DMS53 treated with DMSO at 0.1 percent for 48 hours (cell line): Measurements from ENCODE around the gene RASA4B.
"Not testable (repeated sequence)": the region's sequence is repeated elsewhere in the genome, so short reads cannot be mapped to it uniquely, and the experiment has no call there.

Experiments used
- DNase-seq: peaks from one replicate; lab custom pipeline; 2025; ENCODE audit not compliant: unreplicated experiment; lab: John Stamatoyannopoulos, UW

RASA4B gene

GRCh38 chr7:102517550-102518147 is at the start of gene RASA4B:
RASA4B (minus strand) TSS chr7:102517777; CDS start chr7:102517710, 67 bp downstream.
- DNase-seq, result not testable (repeated sequence)

- not testable (repeated sequence) for DNase-seq
Observed at GRCh38 chr7:102550808-102551422, 33.3 kb upstream of the RASA4B start, which contains the start of gene SPDYE2. SPDYE2 (plus strand) TSS chr7:102551226; CDS start chr7:102553256, 2,030 bp downstream.

DNA sequence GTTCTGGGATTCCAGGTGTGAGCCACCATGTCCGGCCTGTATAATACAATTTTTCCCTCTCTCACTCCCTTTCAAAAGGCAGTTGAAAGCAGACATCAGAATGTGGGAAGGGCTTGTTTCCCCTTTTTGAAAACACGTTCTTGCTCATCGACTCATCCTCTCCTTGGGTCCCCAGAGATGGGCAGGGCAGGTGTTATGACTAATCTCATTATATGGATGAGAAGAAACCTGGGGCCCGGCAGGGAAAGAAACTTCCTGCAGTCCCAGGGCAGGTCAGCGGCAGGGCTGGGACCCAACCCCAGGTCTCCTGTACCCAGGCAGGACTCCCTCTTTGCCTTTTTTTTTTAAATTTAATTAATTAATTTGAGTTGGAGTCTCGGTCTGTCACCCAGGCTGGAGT is 28.8 kb upstream of the RASA4B start:
- DNase-seq, result not testable (repeated sequence)

DNA sequence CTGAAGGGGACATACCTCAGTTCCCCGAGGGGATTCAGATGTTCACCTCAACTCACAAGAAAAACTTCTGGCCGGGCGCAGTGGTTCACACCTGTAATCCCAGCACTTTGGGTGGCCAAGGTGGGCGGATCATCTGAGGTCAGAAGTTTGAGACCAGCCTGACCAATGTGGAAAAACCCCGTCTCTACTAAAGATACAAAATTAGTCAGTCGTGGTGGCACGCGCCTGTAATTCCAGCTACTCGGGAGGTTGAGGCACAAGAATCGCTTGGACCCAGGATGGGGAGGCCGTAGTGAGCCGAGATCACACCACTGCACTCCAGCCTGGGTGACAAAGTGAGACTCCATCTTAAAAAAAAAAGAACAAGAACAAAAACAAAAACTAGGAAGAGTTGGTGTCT is 27.7 kb upstream of the RASA4B start:
- DNase-seq, result not testable (repeated sequence)

GRCh38 chr7:102544372-102544771 is 26.8 kb upstream of the RASA4B start:
- not testable (repeated sequence) for DNase-seq

GRCh38 chr7:102543596-102543995 is 26.0 kb upstream of the RASA4B start, which contains the start of gene UPK3BL2:
UPK3BL2 (minus strand) TSS chr7:102543696; CDS start chr7:102543636, 60 bp downstream.
- DNase-seq, result not testable (repeated sequence)

- DNase-seq, result not testable (repeated sequence)
Observed at GRCh38 chr7:102542771-102543170, 25.2 kb upstream of the RASA4B start.

DNA sequence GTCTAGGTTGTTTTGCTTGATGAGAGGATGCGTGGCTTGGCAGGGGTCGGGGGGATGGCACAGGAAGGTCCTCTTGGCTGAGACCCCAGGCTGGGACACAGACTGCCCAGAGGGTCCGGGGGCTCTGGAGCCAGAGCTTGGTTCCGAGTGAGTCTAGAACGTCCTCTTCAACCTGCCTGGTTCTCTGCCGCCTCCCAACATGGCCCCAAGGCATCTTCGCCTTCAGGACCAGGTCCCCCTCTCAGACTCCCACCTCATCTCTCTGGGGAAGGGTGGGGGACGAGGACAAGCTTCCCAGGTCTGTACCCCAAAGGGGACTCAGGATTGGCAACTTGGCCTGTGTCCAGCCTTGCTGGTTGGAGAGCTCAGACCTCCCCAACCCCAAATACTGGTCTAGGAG is 24.5 kb upstream of the RASA4B start:
- not testable (repeated sequence) for DNase-seq

DNA sequence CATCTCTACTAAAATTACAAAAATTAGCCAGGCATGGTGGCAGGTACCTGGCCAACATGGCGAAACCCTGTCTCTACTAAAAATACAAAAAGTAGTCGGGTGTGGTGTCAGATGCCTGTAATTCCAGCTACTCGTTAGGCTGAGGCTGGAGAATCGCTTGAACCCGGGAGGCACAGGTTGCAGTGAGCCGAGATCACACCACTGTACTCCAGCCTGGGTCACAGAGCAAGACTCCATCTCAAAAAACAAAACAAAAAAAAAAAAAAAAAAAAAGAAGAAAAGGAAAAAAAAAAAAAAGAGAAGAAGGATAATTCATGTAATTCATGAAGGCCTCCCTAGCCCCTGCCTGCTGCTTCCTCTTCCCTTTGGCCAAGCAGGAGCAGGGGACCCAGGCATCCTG is 23.0 kb upstream of the RASA4B start:
- not testable (repeated sequence) for DNase-seq

- not testable (repeated sequence) for DNase-seq
Observed at GRCh38 chr7:102535062-102535615, 17.6 kb upstream of the RASA4B start.

DNA sequence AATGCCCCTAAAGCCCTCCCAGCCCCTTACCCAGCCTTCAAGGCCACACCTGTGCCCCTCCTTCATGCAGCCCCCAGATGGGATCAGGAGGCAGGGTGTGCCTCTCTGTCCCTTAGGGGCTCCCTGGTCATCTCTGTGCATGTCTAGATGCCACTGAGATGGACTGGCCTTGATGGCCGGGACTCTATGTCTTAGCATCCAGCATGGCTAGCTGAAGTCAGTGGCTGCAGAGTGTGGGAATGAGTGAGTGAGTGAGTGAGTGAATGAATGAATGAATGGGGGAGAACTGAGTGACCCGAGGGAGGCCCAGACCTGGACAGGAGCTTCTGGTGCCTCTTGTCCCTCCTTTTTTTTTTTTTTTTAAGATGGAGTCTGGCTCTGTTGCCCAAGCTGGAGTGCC is 14.6 kb upstream of the RASA4B start:
- not testable (repeated sequence) for DNase-seq

- DNase-seq, result not testable (repeated sequence)
Observed at GRCh38 chr7:102531583-102531982, 14.0 kb upstream of the RASA4B start.

DNA sequence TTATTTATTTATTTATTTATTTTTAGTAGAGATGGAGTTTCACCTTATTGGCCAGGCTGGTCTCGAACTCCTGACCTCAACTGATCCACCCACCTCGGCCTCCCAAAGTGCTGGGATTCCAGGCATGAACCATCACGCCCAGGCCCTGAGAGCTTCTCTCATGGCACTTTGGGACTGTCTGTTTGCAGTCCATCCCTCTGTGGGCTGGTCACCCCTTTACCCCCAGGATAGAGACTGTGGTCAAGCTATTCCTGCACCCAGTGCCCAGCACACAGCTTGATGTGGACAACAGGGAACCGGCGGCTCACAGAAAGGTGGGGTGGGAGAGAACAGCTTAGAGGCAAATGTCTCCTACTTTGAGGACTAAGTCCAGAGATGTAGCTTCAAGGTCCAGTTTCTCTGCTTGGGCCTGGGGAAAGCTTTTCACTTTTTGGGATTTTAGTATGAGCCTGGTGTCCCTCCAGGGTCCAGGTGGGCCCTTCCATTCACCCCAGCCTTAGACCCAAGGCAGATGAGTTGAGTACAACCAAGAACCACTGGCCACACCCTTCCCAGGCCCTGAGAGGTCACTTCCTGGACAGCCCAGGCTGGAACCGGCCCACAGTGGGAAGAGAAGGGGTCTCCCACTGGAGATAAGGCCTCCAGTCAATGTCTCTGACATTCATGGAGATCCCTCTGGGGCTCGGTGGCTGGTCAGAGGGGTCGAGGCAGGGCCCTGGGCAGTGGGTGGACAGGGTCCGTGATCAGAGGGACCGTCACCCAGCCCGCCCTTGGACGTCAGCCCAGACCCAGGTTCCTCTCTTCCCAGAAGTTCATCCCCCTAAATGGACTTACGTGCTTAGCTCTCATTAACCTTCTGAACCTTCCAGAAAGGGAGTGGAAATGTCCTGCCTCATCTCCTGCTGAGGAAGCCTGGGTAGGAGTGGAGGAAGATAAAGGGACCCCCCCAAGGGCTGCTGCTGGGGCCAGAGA is 10.5 kb upstream of the RASA4B start:
- not testable (repeated sequence) for DNase-seq

GRCh38 chr7:102527182-102527581 is 9.6 kb upstream of the RASA4B start:
- DNase-seq, result not testable (repeated sequence)

GRCh38 chr7:102524803-102525202 is 7.2 kb upstream of the RASA4B start:
- not testable (repeated sequence) for DNase-seq

DNA sequence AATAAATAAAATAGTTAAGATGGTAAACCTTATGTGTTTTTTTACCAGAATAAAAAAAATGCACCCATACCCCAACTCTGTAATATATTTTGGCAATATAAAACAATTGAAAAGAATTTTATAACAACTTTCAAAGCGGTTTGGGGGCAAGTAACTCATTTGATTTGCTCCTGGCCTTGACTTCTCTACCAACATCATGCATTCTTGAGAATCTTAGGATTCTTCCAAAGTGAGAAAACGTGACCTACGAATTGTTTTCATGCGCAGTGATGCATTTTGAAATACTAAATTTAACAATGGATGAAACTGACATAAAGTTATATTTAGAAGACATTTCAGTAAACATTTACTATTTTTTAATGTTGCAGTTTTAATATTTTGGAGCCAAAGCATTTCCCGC is 3.2 kb upstream of the RASA4B start:
- DNase-seq, result not testable (repeated sequence)

DNA sequence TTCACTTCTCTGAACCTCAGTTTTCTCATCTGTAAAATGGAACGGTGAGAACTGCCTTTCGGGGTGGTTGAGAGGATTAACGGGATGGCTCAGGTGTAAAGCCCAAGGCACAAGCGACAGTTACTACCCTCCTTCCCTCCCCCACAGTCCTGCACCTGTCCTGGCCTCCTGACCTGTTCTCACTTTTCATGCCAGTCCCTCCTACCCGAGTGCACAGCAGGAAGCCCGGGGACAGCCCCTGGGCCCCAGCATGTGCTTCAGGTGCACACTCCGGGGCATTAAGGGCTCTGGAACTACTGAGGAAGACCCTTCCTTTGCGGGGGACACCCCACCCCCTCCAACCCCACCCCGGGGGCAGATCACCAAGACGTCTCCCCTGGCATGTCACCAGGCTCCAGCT is 626 bp downstream of the RASA4B start:
- DNase-seq, result not testable (repeated sequence)

GRCh38 chr7:102515889-102516288 is 1.7 kb downstream of the RASA4B start:
- DNase-seq, result not testable (repeated sequence)

GRCh38 chr7:102514881-102515721 is 2.5 kb downstream of the RASA4B start:
- DNase-seq, result not testable (repeated sequence)

DNA sequence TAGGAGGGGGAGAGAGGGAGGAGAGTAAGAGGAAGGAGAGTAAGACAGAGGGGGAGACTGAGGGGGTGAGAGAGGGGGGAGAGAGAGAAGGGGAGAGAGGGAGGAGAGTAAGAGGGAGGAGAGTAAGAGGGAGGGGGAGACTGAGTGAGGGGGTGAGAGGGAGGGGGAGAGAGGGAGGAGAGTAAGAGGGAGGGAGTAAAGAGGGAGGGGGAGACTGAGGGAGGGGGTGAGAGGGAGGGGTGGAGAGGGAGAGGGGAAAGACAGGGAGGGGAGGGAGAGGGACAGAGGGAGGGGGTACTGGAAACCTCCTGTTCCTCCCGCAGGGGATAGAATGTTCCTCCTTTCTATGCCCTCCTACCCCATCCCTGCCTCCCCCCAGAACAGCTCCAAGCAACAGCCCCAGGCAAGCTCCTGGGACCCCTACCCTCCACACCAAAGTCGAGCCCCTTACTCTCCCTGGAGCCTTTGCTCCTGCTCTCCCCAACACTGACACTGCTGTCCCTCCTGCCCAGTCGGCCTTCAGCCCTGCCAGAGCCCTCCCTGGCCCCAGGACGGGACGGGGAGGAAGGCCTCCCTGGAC is 4.8 kb downstream of the RASA4B start:
- DNase-seq, result not testable (repeated sequence)
